Measurements from ENCODE around the gene THRB. TPM values are rescaled to one million over a fixed set of nuclear protein-coding genes. Genes with fewer than 3 reads are reported as not detected.

The THRB gene
- total and polyA plus RNA-seq, 8 donors: 10.1 to 18.6 (median 15.1) TPM

DNA sequence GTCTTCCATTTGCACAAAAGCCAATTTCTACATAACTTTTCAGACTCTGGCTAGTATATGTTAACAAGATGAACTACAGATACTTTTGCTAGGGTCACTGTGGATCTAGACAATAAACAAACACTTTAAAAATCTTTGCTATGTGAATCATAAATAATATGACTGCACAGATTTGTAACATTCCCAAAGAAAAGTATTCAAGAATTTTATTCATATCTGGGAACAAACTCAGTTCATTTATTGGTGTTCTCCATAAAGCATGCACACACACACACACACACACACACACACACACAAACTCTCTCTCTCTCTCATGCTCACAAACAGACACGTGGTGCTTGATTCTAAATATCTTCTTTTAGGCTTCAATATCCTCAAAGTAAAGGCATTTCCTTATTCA is 18.8 kb upstream of the THRB start:
- Histone ChIP-seq H3K9me3 (no peaks in the 10 kb centered on the region), H3K27ac (no peak overlapping the region), H3K4me3 (no peak overlapping the region), H3K36me3 (no peaks in the 10 kb centered on the region), H3K27me3 (no peaks in the 10 kb centered on the region), H3K4me1 (no peaks in the 10 kb centered on the region)
- TF ChIP-seq, protein P1, sequence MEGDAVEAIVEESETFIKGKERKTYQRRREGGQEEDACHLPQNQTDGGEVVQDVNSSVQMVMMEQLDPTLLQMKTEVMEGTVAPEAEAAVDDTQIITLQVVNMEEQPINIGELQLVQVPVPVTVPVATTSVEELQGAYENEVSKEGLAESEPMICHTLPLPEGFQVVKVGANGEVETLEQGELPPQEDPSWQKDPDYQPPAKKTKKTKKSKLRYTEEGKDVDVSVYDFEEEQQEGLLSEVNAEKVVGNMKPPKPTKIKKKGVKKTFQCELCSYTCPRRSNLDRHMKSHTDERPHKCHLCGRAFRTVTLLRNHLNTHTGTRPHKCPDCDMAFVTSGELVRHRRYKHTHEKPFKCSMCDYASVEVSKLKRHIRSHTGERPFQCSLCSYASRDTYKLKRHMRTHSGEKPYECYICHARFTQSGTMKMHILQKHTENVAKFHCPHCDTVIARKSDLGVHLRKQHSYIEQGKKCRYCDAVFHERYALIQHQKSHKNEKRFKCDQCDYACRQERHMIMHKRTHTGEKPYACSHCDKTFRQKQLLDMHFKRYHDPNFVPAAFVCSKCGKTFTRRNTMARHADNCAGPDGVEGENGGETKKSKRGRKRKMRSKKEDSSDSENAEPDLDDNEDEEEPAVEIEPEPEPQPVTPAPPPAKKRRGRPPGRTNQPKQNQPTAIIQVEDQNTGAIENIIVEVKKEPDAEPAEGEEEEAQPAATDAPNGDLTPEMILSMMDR (IDR thresholded peaks at IDR 0.05): no peak
- intact Hi-C loops (cut with DNase I): no loop called here
- ATAC-seq: no peak
- no peak for DNase-seq

DNA sequence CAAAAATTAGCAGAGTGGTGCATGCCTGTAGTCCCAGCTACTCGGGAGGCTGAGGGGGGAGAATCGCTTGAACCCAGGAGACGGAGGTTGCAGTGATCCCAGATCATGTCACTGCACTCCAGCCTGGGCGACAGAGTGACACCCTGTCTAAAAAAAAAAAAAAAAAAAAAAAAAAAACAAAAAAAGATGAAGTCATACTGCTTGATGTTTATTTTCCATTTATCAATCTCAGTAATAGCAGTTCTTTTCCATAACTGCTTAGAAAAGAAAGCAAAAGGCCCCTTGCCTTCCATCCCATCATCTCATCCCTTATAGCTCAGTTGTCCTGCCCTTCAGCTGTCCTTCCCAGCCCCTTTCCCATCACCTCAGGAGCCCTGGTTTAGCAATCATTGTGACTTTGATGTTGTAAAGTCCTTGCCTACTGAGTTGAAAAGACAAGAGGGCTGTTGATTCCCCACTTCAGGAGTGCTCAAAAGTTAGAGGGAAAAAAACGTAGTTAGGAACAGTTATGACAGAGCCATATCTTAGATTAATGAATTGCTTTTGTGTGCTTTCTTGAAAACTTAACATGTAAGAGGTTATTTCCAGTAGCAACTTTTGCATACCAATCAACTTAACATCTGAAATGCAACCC is 18.0 kb upstream of the THRB start:
- DNase-seq (no peak), ATAC-seq (peak; percentile 79)
- no peaks in the 10 kb centered on the region for H3K36me3 ChIP-seq
- intact Hi-C loops (cut with DNase I): no loop called here
- no peak overlapping the region for H3K27ac ChIP-seq
- H3K4me1 ChIP-seq: peaks cover 0 to 2% of the 10 kb centered on the region in 2 donors
- no peak overlapping the region for H3K4me3 ChIP-seq
- no peaks in the 10 kb centered on the region for H3K27me3 ChIP-seq
- no peaks in the 10 kb centered on the region for H3K9me3 ChIP-seq
- TF ChIP-seq, protein P1 (IDR thresholded peaks at IDR 0.05): no peak

DNA sequence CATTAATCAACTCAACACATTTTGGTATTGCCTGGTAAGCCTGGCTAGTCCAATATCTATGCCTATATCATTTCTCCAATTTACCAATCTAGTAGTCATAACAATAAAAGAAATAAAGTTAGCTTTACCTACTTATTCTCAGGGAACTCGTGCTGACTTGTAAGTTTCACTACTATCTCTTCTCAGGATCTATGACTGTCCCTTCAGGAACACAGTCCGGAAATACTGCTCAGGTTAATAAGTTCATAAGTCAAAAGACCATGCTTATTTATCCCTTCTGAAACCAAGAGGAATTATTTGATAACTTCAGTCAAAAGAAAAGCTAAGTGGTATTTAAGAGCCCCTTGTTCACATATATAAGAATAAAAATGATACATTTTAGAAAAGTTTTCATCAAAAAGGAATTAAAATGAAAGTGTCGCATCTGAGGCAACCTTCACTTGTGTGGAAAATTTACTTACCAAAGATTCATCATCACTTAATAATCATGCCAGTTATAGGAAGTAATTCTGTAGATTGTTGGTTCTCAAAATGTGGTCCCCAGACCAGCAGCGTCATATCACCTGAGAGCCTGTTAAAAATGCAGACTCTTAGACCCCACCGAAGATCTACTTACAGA is 15.5 kb upstream of the THRB start:
- peaks cover 4 to 6% of the 10 kb centered on the region in 2 donors for H3K4me1 ChIP-seq
- no peak for DNase-seq
- intact Hi-C loops (cut with DNase I): no loop called here
- H3K9me3 ChIP-seq: no peaks in the 10 kb centered on the region
- TF ChIP-seq, protein P1 (IDR thresholded peaks at IDR 0.05): no peak
- H3K27me3 ChIP-seq: no peaks in the 10 kb centered on the region
- ATAC-seq: no peak
- no peak overlapping the region for H3K27ac ChIP-seq
- no peaks in the 10 kb centered on the region for H3K36me3 ChIP-seq
- no peak overlapping the region for H3K4me3 ChIP-seq

DNA sequence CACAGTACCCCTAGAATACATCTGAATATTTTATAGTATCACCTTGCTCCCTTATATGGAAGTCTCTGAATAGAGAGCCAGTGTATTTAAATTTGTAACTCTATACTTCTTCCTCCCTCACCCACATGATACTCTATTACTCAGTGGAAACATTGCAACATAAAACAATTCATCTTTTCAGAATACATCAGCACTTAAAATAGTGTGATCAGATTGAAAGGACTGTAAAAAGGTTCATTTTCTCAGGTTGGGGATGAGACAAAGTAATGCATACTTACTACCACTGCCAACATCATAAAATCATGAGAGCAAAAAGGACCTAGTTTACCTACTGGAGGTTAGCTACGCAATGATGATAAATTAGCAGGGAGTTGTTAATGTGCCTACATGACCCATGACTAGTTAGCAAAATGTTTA is 13.8 kb upstream of the THRB start:
- intact Hi-C loops (cut with DNase I): no loop called here
- TF ChIP-seq, protein P1 (IDR thresholded peaks at IDR 0.05): no peak
- H3K27ac ChIP-seq: no peak overlapping the region
- H3K9me3 ChIP-seq: no peaks in the 10 kb centered on the region
- DNase-seq (no peak), ATAC-seq (peak; percentile 34)
- H3K36me3 ChIP-seq: no peaks in the 10 kb centered on the region
- peaks cover 4 to 6% of the 10 kb centered on the region in 2 donors for H3K4me1 ChIP-seq
- no peak overlapping the region for H3K4me3 ChIP-seq
- no peaks in the 10 kb centered on the region for H3K27me3 ChIP-seq

DNA sequence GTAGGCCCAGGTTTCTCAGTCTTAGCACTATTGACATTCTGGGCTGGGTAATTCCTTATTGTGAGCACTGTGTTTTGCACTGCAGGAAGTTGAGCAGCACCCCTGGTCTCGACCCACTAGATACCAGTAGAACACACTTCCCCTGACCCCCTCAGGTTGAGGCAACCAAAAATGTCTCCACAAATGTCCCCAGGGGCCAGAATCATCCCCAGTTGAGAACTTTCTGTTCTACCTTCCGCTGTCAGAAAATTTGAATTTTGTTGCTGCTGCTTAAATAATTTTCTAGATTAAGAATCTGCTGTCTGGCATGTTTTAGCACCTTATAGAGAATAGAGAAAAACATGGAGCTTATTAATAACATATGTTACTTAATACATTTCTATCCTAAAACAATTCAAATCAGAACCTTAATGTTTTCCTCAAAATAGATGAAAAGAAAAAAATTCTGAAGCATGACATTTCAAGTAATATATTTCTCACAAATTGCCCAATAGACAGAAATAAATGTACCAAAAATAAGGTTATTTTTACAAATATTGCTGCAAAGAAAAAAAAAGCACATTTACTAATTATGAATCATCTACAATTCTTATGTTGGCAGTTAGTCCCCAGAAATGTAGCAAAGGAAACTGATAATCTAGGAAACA is 13.2 kb upstream of the THRB start:
- TF ChIP-seq, protein P1 (IDR thresholded peaks at IDR 0.05): no peak
- DNase-seq: no peak
- no peak overlapping the region for H3K27ac ChIP-seq

More for the DNA sequence above, 13.2 kb upstream of the THRB start:
- ATAC-seq: no peak
- Histone ChIP-seq H3K27me3 (no peaks in the 10 kb centered on the region), H3K4me1 (peaks cover 4 to 6% of the 10 kb centered on the region in 2 donors), H3K36me3 (no peaks in the 10 kb centered on the region), H3K9me3 (no peaks in the 10 kb centered on the region), H3K4me3 (no peak overlapping the region)
- intact Hi-C loops (cut with DNase I): no loop called here

Measured in left lung (tissue), 10 donors.